Testis (tissue), 2 donors: ENCODE results near the gene TRIM27.

Experiments
- CTCF ChIP-seq, 3 experiments: fragments of 450-650 bp in 2 of 3; fragments of 200-600 bp in 1 of 3; sonication (generic) in 1 of 3; IDR thresholded peaks; one replicate each; pipeline ENCODE4 v1.5.1; 2016 to 2019; ENCODE audit warnings: antibody characterized with exemption in 3 of 3, mild to moderate bottlenecking in 2 of 3, moderate library complexity in 1 of 3
- POLR2A ChIP-seq: fragments of 450-650 bp; IDR thresholded peaks from one replicate; pipeline ENCODE4 v1.6.1; 2017; ENCODE audit warnings: antibody characterized with exemption, mild to moderate bottlenecking, moderate library complexity

GRCh38 chr6:28867086-28867409 is 56.7 kb downstream of the TRIM27 start:
- no peak for TF ChIP-seq CTCF (IDR thresholded peaks at IDR 0.05)
- no peak for TF ChIP-seq POLR2A
